ENCODE measurements around the gene SPATA2. TPM values are rescaled to one million over a fixed set of nuclear protein-coding genes. Genes with fewer than 3 reads are reported as not detected.

Gene SPATA2
- total and polyA plus RNA-seq, 2 of the 8 experiments (the other 6 are each of a cell fraction or from before 2014, with no cell fraction given), result 11.0 to 13.0 TPM

DNA sequence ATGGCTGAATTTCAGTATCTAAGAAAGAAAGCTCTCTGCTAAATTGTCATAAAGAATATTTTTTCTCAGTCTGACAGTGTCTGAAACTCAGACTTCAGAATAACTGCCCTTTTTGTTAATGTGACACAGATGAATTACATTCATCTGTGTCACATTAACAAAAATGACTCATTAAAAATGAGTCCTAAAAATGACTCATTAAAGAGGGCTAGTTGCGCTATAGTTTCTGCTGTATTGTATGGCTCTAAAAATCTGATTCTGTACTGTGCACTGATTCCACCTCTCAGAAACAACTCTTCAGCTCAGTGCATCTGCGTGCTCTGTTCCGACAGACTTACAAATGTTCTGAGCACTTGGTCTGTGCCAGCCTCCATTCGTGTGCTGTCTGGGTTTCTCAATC lies 35.8 kb upstream of the SPATA2 start:
- Histone ChIP-seq H3K56ac (replicated peaks; ENCODE audit: insufficient read length, low read depth, low read length) (no peak overlapping the region), H2BK120ac (replicated peaks; ENCODE audit: low read depth, low read length) (no peak overlapping the region), H3K79me2 (ENCODE audit: control insufficient read depth in 1 of 2, insufficient read depth in 2 of 2, low read length in 2 of 2) (no peaks in the 10 kb centered on the region), H2AFZ (ENCODE audit: low read length) (no peak overlapping the region), H3K79me1 (ENCODE audit: low read depth, low read length) (peaks cover 2% of the 10 kb centered on the region; the same call in 1 of the 2 replicates), H3K14ac (ENCODE audit: insufficient read length) (no peak overlapping the region), H2BK12ac (ENCODE audit: low read depth, low read length) (no peak overlapping the region), H3K4me2 (ENCODE audit: insufficient read depth in 1 of 2, low read depth in 2 of 2, low read length in 2 of 2) (no peak overlapping the region), H2AK5ac (ENCODE audit: low read depth, low read length) (no peak overlapping the region), H4K5ac (ENCODE audit: insufficient read length, low read depth, low read length) (no peak overlapping the region), H2BK5ac (ENCODE audit: low read depth, low read length) (no peak overlapping the region), H3K4me3 (ENCODE audit: extremely low read depth in 1 of 4, insufficient read depth in 2 of 4, low read depth in 3 of 4, low read length in 4 of 4) (no peak overlapping the region), H2BK15ac (ENCODE audit: low read length) (no peak overlapping the region), H3K4me1 (replicated peaks in 1 of 4; ENCODE audit: control insufficient read depth in 3 of 4, insufficient read depth in 4 of 4, low read length in 3 of 4) (no peaks in the 10 kb centered on the region), H2BK20ac (ENCODE audit: low read length) (no peak overlapping the region), H3K9ac (replicated peaks in 1 of 4; ENCODE audit: extremely low read depth in 1 of 4, low read depth in 3 of 4, low read length in 3 of 4) (no peak overlapping the region), H3K36me3 (ENCODE audit: control insufficient read depth in 2 of 4, insufficient read depth in 4 of 4, low read length in 3 of 4) (peaks cover 18 to 72% (median 46%) of the 10 kb centered on the region in 4 experiments; a peak in 7 of 8 replicates), H3K23me2 (ENCODE audit: low read depth, low read length) (no peaks in the 10 kb centered on the region; the same call in 1 of the 2 replicates), H4K91ac (replicated peaks; ENCODE audit: insufficient read length, low read length) (no peak overlapping the region), H3K27ac (ENCODE audit: low read depth, low read length) (no peak overlapping the region), H4K8ac (ENCODE audit: extremely low read depth, insufficient read depth, low read length) (no peak overlapping the region), H3K18ac (ENCODE audit: extremely low read depth, low read length) (no peak overlapping the region), H4K20me1 (replicated peaks in 1 of 2; ENCODE audit: control insufficient read depth in 1 of 2, insufficient read depth in 2 of 2, low read length in 2 of 2) (peaks cover 3 to 6% of the 10 kb centered on the region in 2 experiments), H3K9me3 (ENCODE audit: insufficient read depth in 2 of 2, low read depth in 1 of 2, low read length in 1 of 2) (no peaks in the 10 kb centered on the region), H3K27me3 (replicated peaks in 1 of 4; ENCODE audit: control insufficient read depth in 3 of 4, extremely low read depth in 1 of 4, insufficient read depth in 3 of 4, low read length in 3 of 4) (no peaks in the 10 kb centered on the region), H3K23ac (ENCODE audit: insufficient read length) (no peak overlapping the region), H3K4ac (replicated peaks; ENCODE audit: insufficient read length, low read depth, low read length) (no peak overlapping the region)
- FAIRE-seq, result no peak
- CTCF ChIA-PET (ENCODE audit: partially characterized antibody), result interaction anchor here (0.9 to 4.3 kb wide), 3 partner anchors 13 to 133 kb away, joined by 3 to 19 read pairs (median 6); no protein-coding TSS in a partner anchor
- WGBS, 2 experiments (ENCODE audit: extremely low coverage in 1 of 2, insufficient coverage in 1 of 2, insufficient read length in 1 of 2, insufficient replicate concordance in 2 of 2, low coverage in 1 of 2, low lambda C conversion rate in 2 of 2, missing lambda C conversion rate in 1 of 2), result 95% methylated on average over 4 of the region's 4 CpGs; no CpG with 5 or more reads in 1 of the 2 experiments
- TF ChIP-seq TAF1 (IDR thresholded peaks at IDR 0.05; ENCODE audit: low read depth, low read length), result no peak
- no peak for TF ChIP-seq TEAD4 (IDR thresholded peaks at IDR 0.05; ENCODE audit: low read depth, low read length)
- TF ChIP-seq SUZ12 (IDR thresholded peaks at IDR 0.05; ENCODE audit: low read length), result no peak
- no peak for TF ChIP-seq SP1 (IDR thresholded peaks at IDR 0.05; ENCODE audit: low read depth, low read length)
- no peak for TF ChIP-seq POLR2A (IDR thresholded peaks at IDR 0.05; ENCODE audit: control extremely low read depth in 1 of 2, low read depth in 2 of 2, low read length in 2 of 2)
- no peak for TF ChIP-seq KDM4A (IDR thresholded peaks at IDR 0.05; ENCODE audit: low read depth, low read length, severe bottlenecking)
- no peak for TF ChIP-seq TBP (IDR thresholded peaks at IDR 0.05; ENCODE audit: low read depth, low read length)
- TF ChIP-seq KDM1A (IDR thresholded peaks at IDR 0.05; ENCODE audit: borderline replicate concordance, low read length), result no peak
- DNase-seq (ENCODE audit: low read depth in 1 of 2, low spot score in 2 of 2), result no peak
- POLR2A ChIA-PET (ENCODE audit: partially characterized antibody), result interaction anchor here (1.1 to 1.4 kb wide), 2 partner anchors 15 to 125 kb away, joined by 3 to 5 read pairs; partner anchors contain the start of gene RNF114

Data from H1 (cell line).